Activated CD4-positive, alpha-beta memory T cell treated with anti-CD3 and anti-CD28 coated beads, Interleukin-2, amount 10 ng/mL, durations not matched to agents 7 days and 5 days (primary cell): ENCODE measurements around the gene FRMD3. TPM values are rescaled to one million over a fixed set of nuclear protein-coding genes. Genes with fewer than 3 reads are reported as not detected.

Source experiments
- CTCF ChIA-PET: fragments of 350-600 bp; sonication (Branson Sonifier 250); formaldehyde crosslinking; loops from one replicate; lab custom pipeline; 2021; ENCODE audit warnings: antibody characterized with exemption, inconsistent platforms; lab: Charles Lee
- POLR2A ChIA-PET: fragments of 350-600 bp; sonication (Branson Sonifier 250); formaldehyde crosslinking; loops from one replicate; lab custom pipeline; 2021; ENCODE audit warnings: antibody characterized with exemption; lab: Charles Lee
- DNase-seq: peaks from one replicate; pipeline ENCODE4 v3.0.0-alpha.2; 2020
- H3K27ac Mint-ChIP-seq: one replicate; pipeline ENCODE4 v1.8.0; 2021; ENCODE audit warnings: mild to moderate bottlenecking, mixed read lengths
- H3K27me3 Mint-ChIP-seq: one replicate; pipeline ENCODE4 v1.8.0; 2021; ENCODE audit warnings: mixed read lengths
- H3K36me3 Mint-ChIP-seq: one replicate; pipeline ENCODE4 v1.8.0; 2021; ENCODE audit warnings: low read depth, mixed read lengths
- H3K4me1 Mint-ChIP-seq: one replicate; pipeline ENCODE4 v1.8.0; 2021; ENCODE audit warnings: mixed read lengths
- H3K4me3 Mint-ChIP-seq: one replicate; pipeline ENCODE4 v1.8.0; 2021; ENCODE audit warnings: mild to moderate bottlenecking, mixed read lengths
- H3K9me3 Mint-ChIP-seq: one replicate; pipeline ENCODE4 v1.8.0; 2021; ENCODE audit warnings: mixed read lengths
- total RNA-seq, 2 experiments: library from RNA; stranded (reverse); gene quantifications; one replicate each; pipeline ENCODE4 v1.2.3, GENCODE V29; 2021

FRMD3 gene
- total RNA-seq, 2 experiments from 2014 or later = 0.23 to 0.30 TPM

GRCh38 chr9:83419961-83420360 lies 118.2 kb downstream of the FRMD3 start:
- POLR2A ChIA-PET = no interaction called here
- Mint-ChIP-seq H3K4me3 (no peak overlapping the region), H3K27me3 (no peaks in the 10 kb centered on the region)

GRCh38 chr9:83418283-83418682 lies 119.9 kb downstream of the FRMD3 start:
- ChIA-PET CTCF (no interaction called here), POLR2A (no interaction called here)
- Mint-ChIP-seq H3K9me3 (no peaks in the 10 kb centered on the region), H3K27ac (no peak overlapping the region), H3K27me3 (no peaks in the 10 kb centered on the region), H3K4me3 (no peak overlapping the region), H3K4me1 (no peaks in the 10 kb centered on the region), H3K36me3 (no peaks in the 10 kb centered on the region)
- DNase-seq = no peak

More at GRCh38 chr9:83419961-83420360, 118.2 kb downstream of the FRMD3 start:
- Mint-ChIP-seq H3K36me3 (no peaks in the 10 kb centered on the region), H3K9me3 (no peaks in the 10 kb centered on the region), H3K4me1 (no peaks in the 10 kb centered on the region), H3K27ac (no peak overlapping the region)
- no peak for DNase-seq
- CTCF ChIA-PET = no interaction called here

- H3K27me3 Mint-ChIP-seq = no peaks in the 10 kb centered on the region
- no peaks in the 10 kb centered on the region for H3K4me1 Mint-ChIP-seq
- ChIA-PET POLR2A (no interaction called here), CTCF (no interaction called here)
- no peak for DNase-seq
- no peak overlapping the region for H3K27ac Mint-ChIP-seq
- H3K4me3 Mint-ChIP-seq = no peak overlapping the region
- no peaks in the 10 kb centered on the region for H3K36me3 Mint-ChIP-seq
- no peaks in the 10 kb centered on the region for H3K9me3 Mint-ChIP-seq
Measured at GRCh38 chr9:83413367-83413766, 124.8 kb downstream of the FRMD3 start.

- Mint-ChIP-seq H3K36me3 (no peaks in the 10 kb centered on the region), H3K4me1 (no peaks in the 10 kb centered on the region), H3K4me3 (no peak overlapping the region), H3K27me3 (no peaks in the 10 kb centered on the region), H3K9me3 (no peaks in the 10 kb centered on the region), H3K27ac (no peak overlapping the region)
- POLR2A ChIA-PET = no interaction called here
- no peak for DNase-seq
- CTCF ChIA-PET = no interaction called here
Measured at GRCh38 chr9:83410701-83411100, 127.5 kb downstream of the FRMD3 start.

- Mint-ChIP-seq H3K36me3 (no peaks in the 10 kb centered on the region), H3K4me1 (no peaks in the 10 kb centered on the region), H3K27me3 (no peaks in the 10 kb centered on the region), H3K9me3 (no peaks in the 10 kb centered on the region), H3K4me3 (no peak overlapping the region), H3K27ac (no peak overlapping the region)
- DNase-seq = no peak
- CTCF ChIA-PET = no interaction called here
- POLR2A ChIA-PET = no interaction called here
Measured at GRCh38 chr9:83406921-83407320, 131.3 kb downstream of the FRMD3 start.

GRCh38 chr9:83405759-83406158 lies 132.4 kb downstream of the FRMD3 start:
- Mint-ChIP-seq H3K9me3 (no peaks in the 10 kb centered on the region), H3K36me3 (no peaks in the 10 kb centered on the region), H3K4me1 (no peaks in the 10 kb centered on the region), H3K4me3 (no peak overlapping the region), H3K27ac (no peak overlapping the region), H3K27me3 (no peaks in the 10 kb centered on the region)
- DNase-seq = no peak
- ChIA-PET CTCF (no interaction called here), POLR2A (no interaction called here)

GRCh38 chr9:83403527-83404238 lies 134.5 kb downstream of the FRMD3 start:
- H3K27me3 Mint-ChIP-seq = no peaks in the 10 kb centered on the region
- H3K9me3 Mint-ChIP-seq = no peaks in the 10 kb centered on the region
- DNase-seq = no peak
- ChIA-PET POLR2A (no interaction called here), CTCF (no interaction called here)
- no peaks in the 10 kb centered on the region for H3K36me3 Mint-ChIP-seq
- no peak overlapping the region for H3K27ac Mint-ChIP-seq
- no peak overlapping the region for H3K4me3 Mint-ChIP-seq
- H3K4me1 Mint-ChIP-seq = no peaks in the 10 kb centered on the region

- H3K27me3 Mint-ChIP-seq = no peaks in the 10 kb centered on the region
- H3K4me1 Mint-ChIP-seq = no peaks in the 10 kb centered on the region
- no peak overlapping the region for H3K27ac Mint-ChIP-seq
- no peak overlapping the region for H3K4me3 Mint-ChIP-seq
- DNase-seq = no peak
- ChIA-PET POLR2A (no interaction called here), CTCF (no interaction called here)
- H3K36me3 Mint-ChIP-seq = no peaks in the 10 kb centered on the region
- no peaks in the 10 kb centered on the region for H3K9me3 Mint-ChIP-seq
Measured at GRCh38 chr9:83401328-83401900, 136.8 kb downstream of the FRMD3 start.

GRCh38 chr9:83396813-83397212 lies 141.4 kb downstream of the FRMD3 start:
- H3K4me1 Mint-ChIP-seq = no peaks in the 10 kb centered on the region
- no peaks in the 10 kb centered on the region for H3K36me3 Mint-ChIP-seq
- ChIA-PET CTCF (no interaction called here), POLR2A (no interaction called here)
- H3K27ac Mint-ChIP-seq = no peak overlapping the region
- H3K27me3 Mint-ChIP-seq = no peaks in the 10 kb centered on the region
- no peak overlapping the region for H3K4me3 Mint-ChIP-seq
- no peaks in the 10 kb centered on the region for H3K9me3 Mint-ChIP-seq
- DNase-seq = no peak

- no peaks in the 10 kb centered on the region for H3K27me3 Mint-ChIP-seq
- H3K4me1 Mint-ChIP-seq = no peaks in the 10 kb centered on the region
- H3K4me3 Mint-ChIP-seq = no peak overlapping the region
- no peak for DNase-seq
- ChIA-PET POLR2A (no interaction called here), CTCF (no interaction called here)
- H3K9me3 Mint-ChIP-seq = no peaks in the 10 kb centered on the region
- no peak overlapping the region for H3K27ac Mint-ChIP-seq
- no peaks in the 10 kb centered on the region for H3K36me3 Mint-ChIP-seq
Measured at GRCh38 chr9:83396342-83396741, 141.9 kb downstream of the FRMD3 start.

- Mint-ChIP-seq H3K27ac (no peak overlapping the region), H3K4me1 (no peaks in the 10 kb centered on the region), H3K9me3 (no peaks in the 10 kb centered on the region), H3K27me3 (no peaks in the 10 kb centered on the region), H3K36me3 (no peaks in the 10 kb centered on the region), H3K4me3 (no peak overlapping the region)
- DNase-seq = no peak
- ChIA-PET CTCF (no interaction called here), POLR2A (no interaction called here)
Measured at GRCh38 chr9:83392228-83392627, 146.0 kb downstream of the FRMD3 start.

GRCh38 chr9:83388346-83388745 lies 149.9 kb downstream of the FRMD3 start:
- no peaks in the 10 kb centered on the region for H3K4me1 Mint-ChIP-seq
- CTCF ChIA-PET = no interaction called here
- DNase-seq = no peak
- H3K27me3 Mint-ChIP-seq = no peaks in the 10 kb centered on the region
- no peak overlapping the region for H3K27ac Mint-ChIP-seq
- H3K9me3 Mint-ChIP-seq = peaks cover 3% of the 10 kb centered on the region
- no peaks in the 10 kb centered on the region for H3K36me3 Mint-ChIP-seq
- no peak overlapping the region for H3K4me3 Mint-ChIP-seq
- POLR2A ChIA-PET = no interaction called here

- ChIA-PET POLR2A (no interaction called here), CTCF (no interaction called here)
- DNase-seq = no peak
Measured at GRCh38 chr9:83387401-83388185, 150.6 kb downstream of the FRMD3 start.

More at GRCh38 chr9:83387401-83388185, 150.6 kb downstream of the FRMD3 start:
- Mint-ChIP-seq H3K4me1 (no peaks in the 10 kb centered on the region), H3K27ac (no peak overlapping the region), H3K36me3 (no peaks in the 10 kb centered on the region), H3K9me3 (peaks cover 3% of the 10 kb centered on the region), H3K4me3 (no peak overlapping the region), H3K27me3 (no peaks in the 10 kb centered on the region)
